PFSK-1 (cell line): ENCODE results near the gene NFIA. TPM values are rescaled to one million over a fixed set of nuclear protein-coding genes. Genes with fewer than 3 reads are reported as not detected.

Experiments used
- FOXP2 ChIP-seq: optimal IDR thresholded peaks from 2 replicates; pipeline ENCODE3; 2011; ENCODE audit warnings: borderline replicate concordance, control low read depth, inconsistent platforms; ENCODE audit not compliant: insufficient read depth; ENCODE audit errors: extremely low read length, extremely low read depth
- POLR2AphosphoS5 ChIP-seq: IDR thresholded peaks from 2 replicates; pipeline ENCODE4 v1.6.1; 2012; ENCODE audit warnings: low read depth, mild to moderate bottlenecking, control low read depth, low read length, moderate library complexity
- SIN3A ChIP-seq: IDR thresholded peaks from 2 replicates; pipeline ENCODE4 v1.6.1; 2012; ENCODE audit warnings: mild to moderate bottlenecking, low read length, moderate library complexity, borderline replicate concordance; ENCODE audit not compliant: insufficient read depth
- TAF1 ChIP-seq: IDR thresholded peaks from 2 replicates; pipeline ENCODE4 v1.6.1; 2012; ENCODE audit warnings: low read length, control low read depth, borderline replicate concordance; ENCODE audit not compliant: insufficient read depth
- polyA plus RNA-seq: library from polyadenylated mRNA; unstranded; fragments of >200 nt; gene quantifications from one replicate; pipeline ENCODE4 v1.2.1, GENCODE V29; 2012; ENCODE audit warnings: low read depth, missing spikeins; ENCODE audit not compliant: insufficient read length
- TF ChIP-seq, protein P1 (sequence below), 2 experiments: IDR thresholded peaks; 2 replicates each; pipeline versions ENCODE4 v1.6.1 to v1.8.0; 2011 to 2012; ENCODE audit warnings: low read depth in 2 of 2, low read length in 2 of 2, control low read depth in 1 of 2, inconsistent platforms in 1 of 2, mild to moderate bottlenecking in 1 of 2, moderate library complexity in 1 of 2; ENCODE audit not compliant: insufficient read depth in 1 of 2

NFIA gene
- polyA plus RNA-seq: 9.8 TPM

DNA sequence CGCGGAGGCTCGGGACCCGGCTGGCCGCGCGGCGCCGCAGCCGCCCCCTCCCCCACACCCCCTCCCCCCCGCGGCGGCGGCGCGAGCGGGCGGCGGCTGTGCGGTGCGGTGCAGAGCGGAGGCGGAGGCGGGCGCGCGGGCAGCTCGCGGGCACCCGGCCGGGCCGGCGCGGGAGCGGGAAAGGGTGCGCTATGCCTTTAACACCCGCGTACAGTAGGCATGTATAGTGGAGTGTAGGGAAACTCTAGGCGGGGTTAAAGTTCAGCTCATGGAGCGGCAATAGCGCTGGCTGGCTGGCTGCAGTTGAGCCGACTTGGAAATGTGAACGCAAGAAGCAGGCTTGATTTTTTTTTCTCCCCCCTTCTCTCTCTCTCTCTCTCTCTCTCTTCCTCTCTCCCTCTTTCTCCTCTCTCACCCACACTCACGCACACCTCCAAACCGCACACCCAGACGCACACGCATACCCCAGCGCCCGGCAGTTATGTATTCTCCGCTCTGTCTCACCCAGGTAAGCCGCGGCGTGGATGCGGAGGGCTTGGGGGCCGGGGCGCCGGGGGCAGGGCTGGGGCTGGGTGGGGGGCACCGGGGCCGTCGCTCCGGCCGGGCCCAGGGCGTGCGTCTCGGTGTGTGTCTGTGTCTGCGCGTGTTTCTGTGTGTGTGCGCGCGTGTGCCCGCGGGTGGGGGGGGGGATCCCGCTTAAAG is at the start of gene NFIA:
NFIA (plus strand) TSS at position 251 of the 702 bp plus-strand sequence.
- TF ChIP-seq TAF1 (peak; percentile 41; the same call in 1 of the 2 replicates), POLR2AphosphoS5 (no peak)

DNA sequence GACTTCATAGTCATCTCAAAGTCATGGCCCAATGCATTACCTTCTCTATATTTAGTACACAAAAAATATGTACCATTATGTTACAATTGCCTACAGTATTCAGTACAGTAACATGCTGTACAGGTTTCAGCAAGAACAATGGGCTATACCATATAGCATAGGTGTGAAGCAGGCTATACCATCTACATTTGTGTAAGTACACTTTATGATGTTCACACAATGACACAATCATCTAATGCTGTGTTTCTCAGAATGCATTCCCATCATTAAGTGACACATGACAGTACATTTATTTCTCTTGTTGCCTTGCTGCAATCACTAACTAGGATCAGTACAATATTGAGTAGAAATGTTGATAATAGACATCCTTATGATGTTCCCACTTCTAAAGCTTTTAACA is 46.5 kb upstream of the NFIA start:
- TF ChIP-seq SIN3A (no peak), TAF1 (no peak), FOXP2 (no peak), POLR2AphosphoS5 (no peak)
- TF ChIP-seq, protein P1, sequence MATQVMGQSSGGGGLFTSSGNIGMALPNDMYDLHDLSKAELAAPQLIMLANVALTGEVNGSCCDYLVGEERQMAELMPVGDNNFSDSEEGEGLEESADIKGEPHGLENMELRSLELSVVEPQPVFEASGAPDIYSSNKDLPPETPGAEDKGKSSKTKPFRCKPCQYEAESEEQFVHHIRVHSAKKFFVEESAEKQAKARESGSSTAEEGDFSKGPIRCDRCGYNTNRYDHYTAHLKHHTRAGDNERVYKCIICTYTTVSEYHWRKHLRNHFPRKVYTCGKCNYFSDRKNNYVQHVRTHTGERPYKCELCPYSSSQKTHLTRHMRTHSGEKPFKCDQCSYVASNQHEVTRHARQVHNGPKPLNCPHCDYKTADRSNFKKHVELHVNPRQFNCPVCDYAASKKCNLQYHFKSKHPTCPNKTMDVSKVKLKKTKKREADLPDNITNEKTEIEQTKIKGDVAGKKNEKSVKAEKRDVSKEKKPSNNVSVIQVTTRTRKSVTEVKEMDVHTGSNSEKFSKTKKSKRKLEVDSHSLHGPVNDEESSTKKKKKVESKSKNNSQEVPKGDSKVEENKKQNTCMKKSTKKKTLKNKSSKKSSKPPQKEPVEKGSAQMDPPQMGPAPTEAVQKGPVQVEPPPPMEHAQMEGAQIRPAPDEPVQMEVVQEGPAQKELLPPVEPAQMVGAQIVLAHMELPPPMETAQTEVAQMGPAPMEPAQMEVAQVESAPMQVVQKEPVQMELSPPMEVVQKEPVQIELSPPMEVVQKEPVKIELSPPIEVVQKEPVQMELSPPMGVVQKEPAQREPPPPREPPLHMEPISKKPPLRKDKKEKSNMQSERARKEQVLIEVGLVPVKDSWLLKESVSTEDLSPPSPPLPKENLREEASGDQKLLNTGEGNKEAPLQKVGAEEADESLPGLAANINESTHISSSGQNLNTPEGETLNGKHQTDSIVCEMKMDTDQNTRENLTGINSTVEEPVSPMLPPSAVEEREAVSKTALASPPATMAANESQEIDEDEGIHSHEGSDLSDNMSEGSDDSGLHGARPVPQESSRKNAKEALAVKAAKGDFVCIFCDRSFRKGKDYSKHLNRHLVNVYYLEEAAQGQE (IDR thresholded peaks at IDR 0.05; ENCODE audit: insufficient read depth in 1 of 2, low read depth in 2 of 2, low read length in 2 of 2): no peak

DNA sequence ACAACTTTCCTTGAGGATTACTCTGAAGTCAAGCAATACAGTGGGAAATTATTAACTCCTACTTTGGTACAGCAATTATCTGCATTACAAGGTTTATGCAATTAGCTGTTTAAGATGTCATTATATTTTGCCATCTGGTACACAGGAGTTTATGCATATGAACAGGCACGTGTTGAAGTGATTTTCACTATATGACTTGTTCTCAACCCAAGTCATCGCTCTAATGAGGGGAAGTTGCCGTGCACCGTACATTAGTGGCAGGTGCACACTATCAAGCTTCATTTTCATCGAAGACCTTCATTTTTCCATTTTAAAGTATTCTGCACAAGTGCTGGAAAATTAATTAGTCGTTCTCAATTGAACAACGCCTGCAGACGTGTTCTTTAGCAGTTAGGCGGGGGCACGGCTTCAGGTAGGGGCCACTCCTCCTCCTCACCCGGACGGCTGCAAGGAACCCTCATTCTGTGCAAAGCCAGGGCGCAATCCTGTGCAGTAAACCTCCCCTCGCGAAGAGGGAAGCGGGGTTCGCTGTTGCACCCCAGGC is 39.8 kb upstream of the NFIA start:
- TF ChIP-seq TAF1 (no peak), FOXP2 (no peak), POLR2AphosphoS5 (no peak), SIN3A (no peak)
- TF ChIP-seq, protein P1 (IDR thresholded peaks at IDR 0.05; ENCODE audit: insufficient read depth in 1 of 2, low read depth in 2 of 2, low read length in 2 of 2): no peak

DNA sequence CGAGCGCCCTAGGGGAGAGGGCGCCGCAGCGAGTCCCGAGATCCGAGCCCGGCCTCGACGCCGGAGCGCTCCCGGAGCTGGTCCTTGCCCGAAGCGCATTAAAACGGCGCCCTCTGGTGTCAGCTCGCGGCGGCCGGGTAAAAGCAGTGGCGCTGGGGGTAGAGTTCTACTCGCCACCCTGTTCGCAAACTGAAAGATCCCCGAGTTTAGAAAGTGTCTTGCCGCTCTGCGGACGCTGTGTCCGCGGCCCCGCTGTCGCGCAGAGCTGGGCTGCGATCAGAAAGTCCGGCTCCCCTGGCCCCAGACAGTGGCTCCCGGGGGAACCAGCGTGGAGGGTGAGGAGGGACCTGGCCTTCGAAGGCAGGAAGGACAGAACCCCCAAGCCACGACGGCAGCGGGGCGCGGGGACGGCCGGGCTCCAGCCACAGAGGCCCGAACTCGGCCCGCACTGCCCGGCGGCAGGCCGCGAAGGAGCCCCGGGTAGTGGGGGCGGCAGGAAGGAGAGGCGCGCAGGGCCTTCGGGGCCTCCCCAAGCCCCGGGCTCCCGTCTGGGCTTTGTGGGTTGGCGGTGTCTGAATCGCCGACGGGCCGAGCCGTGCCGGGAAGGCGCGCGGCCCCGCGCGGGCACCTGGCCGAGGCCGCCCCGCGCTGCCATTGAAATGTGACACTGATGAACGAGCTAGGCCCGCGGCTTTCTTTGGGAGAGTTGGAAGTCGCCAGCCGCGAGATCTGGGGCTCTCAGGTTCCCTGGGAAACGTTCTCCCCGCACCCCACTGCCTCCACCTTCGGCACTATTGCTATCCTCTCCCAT is 39.1 kb upstream of the NFIA start:
- TF ChIP-seq POLR2AphosphoS5 (no peak), SIN3A (no peak), TAF1 (no peak), FOXP2 (no peak)
- TF ChIP-seq, protein P1 (IDR thresholded peaks at IDR 0.05; ENCODE audit: insufficient read depth in 1 of 2, low read depth in 2 of 2, low read length in 2 of 2): no peak

DNA sequence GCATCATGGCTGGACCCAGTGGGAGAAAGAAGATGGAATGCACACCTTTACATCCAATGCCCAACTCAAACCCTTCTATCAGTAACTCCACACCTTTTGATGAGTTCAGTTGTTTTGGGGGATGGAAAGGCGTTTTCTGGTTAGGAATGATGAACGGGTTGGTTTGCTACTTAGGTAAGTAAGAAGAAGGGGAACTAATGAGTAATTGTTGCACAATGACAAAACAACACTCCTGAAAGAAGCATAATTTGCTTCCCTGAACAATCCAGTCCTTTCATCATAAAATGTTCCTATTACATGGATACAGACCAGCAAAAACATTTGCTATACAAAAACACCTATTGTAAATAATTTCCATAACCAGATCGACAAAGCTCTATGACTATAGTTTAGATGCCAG is 35.9 kb upstream of the NFIA start:
- TF ChIP-seq, protein P1 (IDR thresholded peaks at IDR 0.05; ENCODE audit: insufficient read depth in 1 of 2, low read depth in 2 of 2, low read length in 2 of 2): no peak
- TF ChIP-seq TAF1 (no peak), SIN3A (no peak), POLR2AphosphoS5 (no peak), FOXP2 (no peak)
